ENCODE results near the gene HSPH1. TPM values are rescaled to one million over a fixed set of nuclear protein-coding genes. Genes with fewer than 3 reads are reported as not detected.

HSPH1 gene
- total and polyA plus RNA-seq, 4 donors, result 11.0 to 30.3 (median 20.3) TPM

- H3K4me1 ChIP-seq (ENCODE audit: control insufficient read depth in 4 of 4, insufficient read depth in 4 of 4, low read length in 3 of 4), result peaks cover 0 to 7% (median under 1%) of the 10 kb centered on the region in 4 donors
- no peaks in the 10 kb centered on the region for H3K9me3 ChIP-seq (ENCODE audit: control insufficient read depth in 4 of 4, low read length in 3 of 4)
- WGBS, result 91% methylated on average over 6 of the region's 6 CpGs
- no peak for DNase-seq (ENCODE audit: low spot score)
- TF ChIP-seq EGR1 (IDR thresholded peaks at IDR 0.05; ENCODE audit: low read depth in 2 of 2), result no peak
- no peak for TF ChIP-seq HNF4G (IDR thresholded peaks at IDR 0.05)
- no peak for TF ChIP-seq FOXA1 (IDR thresholded peaks at IDR 0.05)
- no peak for TF ChIP-seq GABPA (IDR thresholded peaks at IDR 0.05 in 1 of 2, conservative IDR thresholded peaks at IDR 0.05 in 1 of 2)
- no peak for TF ChIP-seq YY1 (IDR thresholded peaks at IDR 0.05)
- TF ChIP-seq ATF3 (IDR thresholded peaks at IDR 0.05), result no peak
- TF ChIP-seq MAX (IDR thresholded peaks at IDR 0.05), result no peak
- no peak for TF ChIP-seq TAF1 (conservative IDR thresholded peaks at IDR 0.05)
- no peak for TF ChIP-seq RAD21 (IDR thresholded peaks at IDR 0.05)
- TF ChIP-seq, protein P1, sequence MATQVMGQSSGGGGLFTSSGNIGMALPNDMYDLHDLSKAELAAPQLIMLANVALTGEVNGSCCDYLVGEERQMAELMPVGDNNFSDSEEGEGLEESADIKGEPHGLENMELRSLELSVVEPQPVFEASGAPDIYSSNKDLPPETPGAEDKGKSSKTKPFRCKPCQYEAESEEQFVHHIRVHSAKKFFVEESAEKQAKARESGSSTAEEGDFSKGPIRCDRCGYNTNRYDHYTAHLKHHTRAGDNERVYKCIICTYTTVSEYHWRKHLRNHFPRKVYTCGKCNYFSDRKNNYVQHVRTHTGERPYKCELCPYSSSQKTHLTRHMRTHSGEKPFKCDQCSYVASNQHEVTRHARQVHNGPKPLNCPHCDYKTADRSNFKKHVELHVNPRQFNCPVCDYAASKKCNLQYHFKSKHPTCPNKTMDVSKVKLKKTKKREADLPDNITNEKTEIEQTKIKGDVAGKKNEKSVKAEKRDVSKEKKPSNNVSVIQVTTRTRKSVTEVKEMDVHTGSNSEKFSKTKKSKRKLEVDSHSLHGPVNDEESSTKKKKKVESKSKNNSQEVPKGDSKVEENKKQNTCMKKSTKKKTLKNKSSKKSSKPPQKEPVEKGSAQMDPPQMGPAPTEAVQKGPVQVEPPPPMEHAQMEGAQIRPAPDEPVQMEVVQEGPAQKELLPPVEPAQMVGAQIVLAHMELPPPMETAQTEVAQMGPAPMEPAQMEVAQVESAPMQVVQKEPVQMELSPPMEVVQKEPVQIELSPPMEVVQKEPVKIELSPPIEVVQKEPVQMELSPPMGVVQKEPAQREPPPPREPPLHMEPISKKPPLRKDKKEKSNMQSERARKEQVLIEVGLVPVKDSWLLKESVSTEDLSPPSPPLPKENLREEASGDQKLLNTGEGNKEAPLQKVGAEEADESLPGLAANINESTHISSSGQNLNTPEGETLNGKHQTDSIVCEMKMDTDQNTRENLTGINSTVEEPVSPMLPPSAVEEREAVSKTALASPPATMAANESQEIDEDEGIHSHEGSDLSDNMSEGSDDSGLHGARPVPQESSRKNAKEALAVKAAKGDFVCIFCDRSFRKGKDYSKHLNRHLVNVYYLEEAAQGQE (IDR thresholded peaks at IDR 0.05), result no peak
- TF ChIP-seq FOXA2 (IDR thresholded peaks at IDR 0.05), result no peak
- no peak for TF ChIP-seq HNF4A (conservative IDR thresholded peaks at IDR 0.05)
- TF ChIP-seq, protein P2, sequence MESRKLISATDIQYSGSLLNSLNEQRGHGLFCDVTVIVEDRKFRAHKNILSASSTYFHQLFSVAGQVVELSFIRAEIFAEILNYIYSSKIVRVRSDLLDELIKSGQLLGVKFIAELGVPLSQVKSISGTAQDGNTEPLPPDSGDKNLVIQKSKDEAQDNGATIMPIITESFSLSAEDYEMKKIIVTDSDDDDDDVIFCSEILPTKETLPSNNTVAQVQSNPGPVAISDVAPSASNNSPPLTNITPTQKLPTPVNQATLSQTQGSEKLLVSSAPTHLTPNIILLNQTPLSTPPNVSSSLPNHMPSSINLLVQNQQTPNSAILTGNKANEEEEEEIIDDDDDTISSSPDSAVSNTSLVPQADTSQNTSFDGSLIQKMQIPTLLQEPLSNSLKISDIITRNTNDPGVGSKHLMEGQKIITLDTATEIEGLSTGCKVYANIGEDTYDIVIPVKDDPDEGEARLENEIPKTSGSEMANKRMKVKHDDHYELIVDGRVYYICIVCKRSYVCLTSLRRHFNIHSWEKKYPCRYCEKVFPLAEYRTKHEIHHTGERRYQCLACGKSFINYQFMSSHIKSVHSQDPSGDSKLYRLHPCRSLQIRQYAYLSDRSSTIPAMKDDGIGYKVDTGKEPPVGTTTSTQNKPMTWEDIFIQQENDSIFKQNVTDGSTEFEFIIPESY (IDR thresholded peaks at IDR 0.05), result no peak
- peaks cover 0 to 16% (median 0%) of the 10 kb centered on the region in 4 donors for H3K27me3 ChIP-seq (ENCODE audit: control insufficient read depth in 4 of 4, insufficient read depth in 4 of 4, low read length in 3 of 4)
- H3K9ac ChIP-seq (ENCODE audit: low read depth in 1 of 2, low read length in 2 of 2), result no peak overlapping the region
- no peak overlapping the region for H3K27ac ChIP-seq (ENCODE audit: low read depth in 1 of 2, low read length in 2 of 2)
- no peaks in the 10 kb centered on the region for H3K36me3 ChIP-seq (ENCODE audit: control insufficient read depth in 4 of 4, insufficient read depth in 3 of 4, low read depth in 1 of 4, low read length in 3 of 4)
- no peak overlapping the region for H3K4me3 ChIP-seq (ENCODE audit: low read depth in 1 of 3, low read length in 3 of 3)
These were observed 67.2 kb downstream of the HSPH1 start for GRCh38 chr13:31094331-31095015.

GRCh38 chr13:31093145-31093885 is 68.4 kb downstream of the HSPH1 start:
- H3K27me3 ChIP-seq (ENCODE audit: control insufficient read depth in 4 of 4, insufficient read depth in 4 of 4, low read length in 3 of 4), result peaks cover 0 to 13% (median 0%) of the 10 kb centered on the region in 4 donors
- TF ChIP-seq RXRA (IDR thresholded peaks at IDR 0.05) (no peak), YY1 (IDR thresholded peaks at IDR 0.05) (no peak), FOXA2 (IDR thresholded peaks at IDR 0.05) (no peak), JUND (IDR thresholded peaks at IDR 0.05) (no peak), MAX (IDR thresholded peaks at IDR 0.05) (no peak)
- TF ChIP-seq, protein P1 (IDR thresholded peaks at IDR 0.05), result no peak
- H3K36me3 ChIP-seq (ENCODE audit: control insufficient read depth in 4 of 4, insufficient read depth in 3 of 4, low read depth in 1 of 4, low read length in 3 of 4), result no peaks in the 10 kb centered on the region
- H3K27ac ChIP-seq (ENCODE audit: low read depth in 1 of 2, low read length in 2 of 2), result no peak overlapping the region
- H3K9me3 ChIP-seq (ENCODE audit: control insufficient read depth in 4 of 4, low read length in 3 of 4), result no peaks in the 10 kb centered on the region
- H3K4me1 ChIP-seq (ENCODE audit: control insufficient read depth in 4 of 4, insufficient read depth in 4 of 4, low read length in 3 of 4), result peaks cover 0 to 7% (median under 1%) of the 10 kb centered on the region in 4 donors
- H3K4me3 ChIP-seq (ENCODE audit: low read depth in 1 of 3, low read length in 3 of 3), result no peak overlapping the region
- WGBS, result 83% methylated on average over 9 of the region's 9 CpGs
- H3K9ac ChIP-seq (ENCODE audit: low read depth in 1 of 2, low read length in 2 of 2), result no peak overlapping the region
- no peak for DNase-seq (ENCODE audit: low spot score)
